Activated CD4-positive, alpha-beta T cell treated with anti-CD3 and anti-CD28 coated beads, Interleukin-2, amount 50 U/mL, for 16 hours (primary cell): ENCODE measurements around the gene HMG20A.

Experiments
- DNase-seq: peaks from one replicate; pipeline ENCODE4 v3.0.0-alpha.2; 2020

HMG20A gene

DNA sequence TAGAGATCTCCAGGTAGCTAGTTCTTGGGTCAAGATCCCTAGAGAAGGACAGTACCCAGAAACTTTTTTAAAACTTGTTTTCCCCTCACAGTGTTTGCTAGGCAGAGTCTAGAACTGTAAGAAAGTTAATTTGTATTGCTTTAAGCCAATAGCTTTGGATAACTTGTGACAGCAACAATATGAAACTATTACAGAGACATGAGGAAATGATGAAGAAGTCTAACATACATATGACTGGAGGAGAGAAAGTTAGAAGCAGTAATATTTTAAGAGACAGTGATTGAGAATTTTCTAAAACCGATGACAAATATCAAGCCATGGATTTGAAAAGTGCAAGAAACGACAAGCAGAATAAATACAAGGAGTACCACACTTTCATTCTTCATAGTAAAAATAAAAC lies 10.0 kb downstream of the HMG20A start:
- DNase-seq = peak; percentile 33

DNA sequence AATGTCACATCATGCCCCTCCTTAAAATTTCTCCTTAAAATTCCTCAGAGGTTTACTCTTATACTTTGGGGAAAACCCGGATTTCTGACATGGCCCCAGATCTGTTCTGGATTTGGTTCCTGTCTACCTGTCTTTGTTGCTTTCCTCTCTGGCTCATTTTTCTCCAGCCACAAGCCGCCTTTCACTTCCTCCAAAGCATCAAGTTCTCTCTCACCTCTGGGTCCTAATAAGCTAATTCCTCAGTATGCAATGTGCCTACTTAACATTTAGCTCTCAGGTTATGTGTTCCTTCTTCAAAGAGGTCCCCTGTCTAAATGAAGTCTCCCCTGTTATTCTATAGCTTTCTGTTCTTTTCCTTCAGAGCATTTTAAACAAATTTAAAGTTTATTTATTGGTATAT lies 16.1 kb downstream of the HMG20A start:
- no peak for DNase-seq

DNA sequence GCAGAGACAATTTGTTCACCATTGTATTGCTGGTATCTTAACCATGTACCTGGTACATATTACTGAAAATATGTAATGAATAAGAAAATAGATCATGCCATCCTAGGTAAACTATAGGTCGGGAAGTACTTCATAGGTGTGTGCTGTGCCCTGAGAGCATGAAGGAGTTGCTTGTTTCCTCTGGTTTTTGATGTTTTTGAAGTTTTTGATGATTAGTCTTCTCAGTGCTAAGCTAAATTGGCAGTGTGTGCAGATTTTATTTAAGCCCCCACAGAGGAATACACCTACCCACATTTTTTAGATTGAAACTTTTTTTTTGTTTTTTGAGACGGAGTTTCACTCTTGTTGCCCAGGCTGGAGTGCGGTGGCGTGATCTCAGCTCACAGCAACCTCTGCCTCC lies 16.6 kb downstream of the HMG20A start:
- DNase-seq = no peak

DNA sequence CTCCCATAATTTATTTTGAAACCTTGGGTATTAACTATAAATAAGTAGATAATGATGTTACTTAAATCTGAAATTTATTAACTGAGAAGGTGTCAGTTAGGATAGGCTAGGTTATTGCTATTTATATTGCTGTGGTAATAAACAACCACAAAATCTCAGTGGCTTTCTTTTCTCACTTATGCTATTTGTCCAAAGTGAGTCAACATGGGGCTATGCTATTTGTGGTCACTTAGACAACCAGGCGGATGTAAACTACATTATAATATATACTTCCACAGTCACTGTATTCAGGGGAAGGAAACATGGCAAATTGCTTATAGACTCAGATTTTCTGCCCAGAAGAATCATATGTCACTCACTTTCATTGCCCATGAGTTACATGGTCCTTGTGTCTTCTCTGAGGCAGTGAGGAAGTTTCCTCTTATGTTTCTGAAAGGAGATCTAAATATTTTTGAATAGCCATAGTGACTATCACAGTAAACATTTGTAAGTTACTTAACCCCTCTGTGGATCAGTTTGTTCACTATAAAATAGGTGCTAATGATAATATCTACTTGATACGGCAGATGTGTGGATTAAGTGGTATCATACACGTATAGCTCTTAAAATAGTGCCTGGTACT lies 19.8 kb downstream of the HMG20A start:
- DNase-seq = no peak

DNA sequence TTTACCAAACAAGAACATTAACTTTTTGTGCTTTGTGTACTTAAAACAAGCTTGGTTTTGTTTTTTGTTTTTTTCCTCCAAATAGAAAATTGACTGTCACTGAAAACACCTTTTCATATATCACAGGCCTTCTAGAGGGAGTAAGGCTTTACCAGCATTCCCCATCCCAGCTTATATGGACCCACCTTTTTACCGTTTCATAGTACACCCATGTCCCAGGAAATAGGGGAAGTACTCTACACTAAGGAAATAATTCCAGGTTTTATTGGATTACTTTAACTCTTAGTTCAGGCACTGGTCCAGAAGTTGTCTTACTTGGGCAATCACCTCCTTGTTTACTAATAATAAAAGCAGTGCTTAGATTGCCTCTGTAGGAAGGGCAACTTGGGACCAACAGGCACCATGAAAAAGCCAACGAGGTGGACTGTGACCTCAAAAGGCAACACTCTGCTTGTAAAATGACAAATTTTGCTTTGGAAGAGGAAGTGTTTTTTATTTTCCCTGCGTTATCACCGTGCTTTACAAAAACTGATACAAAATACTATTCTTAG lies 26.2 kb downstream of the HMG20A start:
- no peak for DNase-seq

DNA sequence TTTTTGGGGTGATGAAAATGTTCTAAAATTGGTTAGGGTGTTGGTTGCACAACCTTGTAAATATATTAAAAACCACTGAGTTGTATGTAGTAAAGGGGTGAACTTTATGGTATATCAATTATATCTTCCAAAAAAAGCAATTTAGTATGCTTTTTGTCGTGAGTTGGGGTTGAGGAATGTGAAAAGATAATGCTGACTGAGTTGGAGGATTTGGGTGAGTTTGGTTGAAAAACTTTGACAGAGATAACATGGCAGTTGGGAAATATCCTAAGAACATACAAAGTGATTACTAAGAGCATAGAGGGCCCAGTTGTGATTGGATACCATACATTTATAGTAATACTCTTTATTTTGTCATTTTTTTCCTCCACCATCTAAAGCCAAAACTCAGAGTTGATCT lies 33.6 kb downstream of the HMG20A start:
- no peak for DNase-seq

DNA sequence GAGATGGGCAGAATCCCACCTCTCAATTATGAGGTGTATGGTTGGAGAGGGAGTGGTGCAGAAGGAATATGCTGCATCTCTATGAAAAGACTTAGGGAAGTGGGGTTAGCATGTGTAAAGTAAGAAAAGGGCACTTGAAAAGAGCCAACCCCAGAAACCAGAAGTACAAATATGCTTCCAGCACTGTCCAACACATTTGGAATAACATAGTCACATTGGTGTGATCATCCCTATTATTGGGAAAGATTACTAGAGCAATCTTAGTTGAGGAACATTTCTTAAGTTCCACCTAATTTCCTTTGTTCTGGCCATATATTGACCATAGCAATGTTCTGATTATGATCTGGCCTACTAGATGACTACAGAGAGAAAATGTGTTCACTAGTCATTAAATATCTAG lies 34.3 kb downstream of the HMG20A start:
- DNase-seq = no peak

DNA sequence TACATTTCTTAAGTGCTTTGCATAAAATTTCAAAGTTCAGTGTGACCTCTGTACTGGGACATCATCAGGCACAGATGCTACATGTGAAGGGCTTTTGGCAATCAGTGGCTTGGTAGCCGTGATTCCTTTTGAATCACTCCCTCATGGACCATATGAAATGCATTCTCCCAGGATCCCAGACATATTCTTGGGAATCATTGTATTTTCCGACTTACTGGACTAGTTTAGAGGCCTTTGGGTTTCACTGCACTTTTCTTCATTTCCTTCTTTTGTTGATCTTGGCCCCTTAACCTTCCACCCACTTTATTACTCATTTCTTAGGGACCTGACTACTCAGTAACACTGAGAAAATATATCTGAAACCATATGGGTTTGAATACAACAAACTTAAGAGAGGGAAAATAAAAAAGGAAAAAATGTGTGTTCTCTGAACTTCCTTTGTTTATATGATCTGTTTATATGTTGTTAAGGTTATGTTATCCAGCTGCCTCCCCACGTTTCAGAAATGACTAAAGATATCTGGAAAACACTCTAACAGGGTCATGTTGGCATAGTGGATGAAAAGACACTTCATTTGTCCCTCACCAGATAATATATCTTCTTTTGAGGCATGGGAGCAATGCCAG lies 35.1 kb downstream of the HMG20A start:
- no peak for DNase-seq

DNA sequence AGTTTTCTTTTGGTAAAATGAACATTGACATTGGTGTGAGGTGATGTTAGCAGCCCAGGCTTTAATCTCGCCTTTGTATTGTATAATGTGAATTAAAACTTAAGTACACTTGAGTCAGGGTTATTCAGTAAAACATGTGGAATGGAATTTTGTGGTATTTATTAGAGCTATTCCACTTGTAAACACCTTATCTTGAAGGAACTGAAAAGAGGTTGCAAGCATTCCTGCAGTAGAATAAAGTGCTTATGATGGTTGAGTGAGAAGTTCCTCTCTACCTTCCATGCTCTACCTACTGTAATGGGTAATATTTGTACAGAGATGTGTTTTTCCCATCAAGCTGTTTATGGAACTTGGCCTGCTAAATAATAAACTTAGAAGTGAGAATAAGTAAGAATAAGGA lies 36.1 kb downstream of the HMG20A start:
- DNase-seq = no peak

DNA sequence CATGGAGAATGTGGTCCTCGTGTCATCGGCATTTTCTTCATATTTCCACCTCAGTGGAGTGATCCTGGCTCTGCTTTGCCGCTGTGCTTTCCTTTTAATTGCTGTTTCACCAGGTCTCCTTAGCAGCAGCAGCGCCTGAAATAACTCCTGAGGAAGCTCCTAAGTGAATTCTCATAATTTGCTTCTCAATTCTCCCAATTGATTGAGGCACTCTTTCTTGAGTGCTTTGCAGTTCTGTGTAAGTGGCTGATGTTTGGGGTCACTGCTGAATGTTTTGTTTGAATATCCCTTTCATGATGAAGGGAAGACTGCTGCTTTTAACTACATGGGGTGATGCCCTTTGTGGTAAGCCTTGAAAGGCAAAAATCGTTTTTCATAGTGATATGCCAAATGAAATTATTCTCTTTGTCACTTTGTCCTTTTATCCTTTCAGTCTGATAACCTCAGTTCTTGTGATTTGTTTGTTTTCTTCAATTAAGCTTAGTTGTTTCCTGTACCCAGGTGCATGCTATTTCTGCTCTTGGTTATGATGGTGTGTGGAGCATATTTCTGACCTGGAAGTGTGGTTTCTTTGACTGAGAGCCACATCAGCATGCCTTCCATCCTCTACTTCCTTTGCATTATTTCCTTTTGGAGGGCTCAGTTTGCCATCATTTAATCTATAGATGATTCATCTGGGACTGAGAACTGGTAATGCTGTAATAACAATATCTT lies 36.7 kb downstream of the HMG20A start:
- DNase-seq = peak; percentile 39

DNA sequence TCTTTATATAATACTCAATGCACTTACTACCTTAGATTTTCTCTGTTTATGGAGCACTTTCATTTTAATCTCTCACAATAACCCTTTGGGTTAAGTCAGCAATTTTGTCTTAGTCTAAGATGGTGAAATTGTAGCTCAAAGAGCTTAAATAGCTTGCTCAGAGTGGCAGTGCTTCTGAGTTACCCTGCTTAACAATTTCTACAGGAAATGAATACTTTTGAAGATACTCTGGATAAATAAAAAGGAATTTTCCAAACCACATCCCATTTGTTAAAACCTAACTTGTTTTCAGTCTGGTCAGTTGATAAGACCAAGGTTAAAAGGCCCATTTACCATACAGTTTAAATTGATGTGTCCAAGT lies 37.2 kb downstream of the HMG20A start:
- no peak for DNase-seq

DNA sequence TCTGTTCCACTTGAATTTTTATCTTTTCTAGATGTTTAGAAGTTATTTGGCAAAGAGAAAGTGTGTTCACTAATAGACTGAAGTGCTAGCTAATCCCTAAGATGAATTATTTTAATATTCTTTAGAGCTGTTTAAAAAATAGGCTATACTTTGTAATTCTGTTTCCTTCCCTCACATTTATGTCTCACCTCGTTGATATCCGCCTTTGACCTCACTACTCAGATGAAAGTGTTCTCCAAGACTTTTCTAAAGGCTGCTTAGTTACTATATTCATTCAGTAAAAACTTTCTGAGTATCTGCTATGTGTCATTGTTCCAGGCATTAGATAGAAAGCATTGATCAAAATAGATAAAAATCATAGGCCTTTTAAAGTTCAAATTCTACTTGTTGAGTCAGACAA lies 38.3 kb downstream of the HMG20A start:
- DNase-seq = no peak

DNA sequence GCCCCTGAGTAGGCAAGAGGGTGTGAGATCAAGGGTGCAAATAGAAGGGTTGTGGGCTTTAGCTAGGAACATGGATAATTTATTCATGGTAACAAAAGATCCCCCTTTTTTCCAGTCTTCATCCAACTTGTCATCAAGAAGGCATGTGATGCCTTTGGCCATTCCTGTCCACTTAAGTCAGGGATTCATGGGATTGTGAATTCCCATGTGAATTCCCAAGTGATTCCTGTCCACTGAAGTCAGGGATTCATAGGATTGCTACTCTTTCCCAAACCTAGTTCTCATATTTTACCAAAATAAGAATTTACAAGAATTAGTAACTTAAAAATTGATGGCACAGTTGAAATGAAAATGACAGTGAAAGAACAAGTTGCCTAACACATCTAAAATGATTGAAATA lies 40.8 kb downstream of the HMG20A start:
- no peak for DNase-seq

DNA sequence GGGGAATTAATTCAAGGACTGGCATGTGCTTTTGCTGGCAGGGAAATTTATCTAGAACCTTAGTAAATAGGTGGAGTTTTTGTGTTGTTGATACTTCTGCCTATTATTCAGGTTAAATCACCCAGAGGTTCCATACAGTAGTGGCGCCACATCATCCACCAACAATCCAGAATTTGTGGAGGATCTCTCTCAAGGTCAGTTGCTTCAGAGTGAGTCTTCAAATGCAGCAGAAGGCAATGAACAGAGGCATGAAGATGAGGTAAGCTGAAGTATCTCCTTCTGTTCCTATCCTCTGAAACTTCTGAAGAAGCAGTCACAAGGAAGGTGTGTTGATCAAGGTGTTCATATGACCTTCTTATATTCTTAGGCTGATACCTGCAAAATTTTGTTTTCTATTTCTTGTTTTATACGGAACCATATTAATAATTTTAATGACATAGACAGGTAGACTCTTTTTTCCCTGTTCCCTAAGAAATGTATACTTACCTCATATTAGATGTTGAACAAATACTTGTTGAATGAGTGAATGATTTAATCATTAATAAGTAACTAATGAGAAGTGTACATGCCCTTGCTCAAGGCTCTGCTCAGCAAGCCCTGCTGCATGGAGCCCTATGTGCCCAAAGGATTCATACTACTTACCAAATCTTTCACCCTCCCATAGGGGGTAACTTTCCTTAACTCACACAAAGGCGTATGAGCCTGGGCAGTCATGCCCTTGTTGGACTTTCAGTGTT lies 43.6 kb downstream of the HMG20A start:
- DNase-seq = no peak

DNA sequence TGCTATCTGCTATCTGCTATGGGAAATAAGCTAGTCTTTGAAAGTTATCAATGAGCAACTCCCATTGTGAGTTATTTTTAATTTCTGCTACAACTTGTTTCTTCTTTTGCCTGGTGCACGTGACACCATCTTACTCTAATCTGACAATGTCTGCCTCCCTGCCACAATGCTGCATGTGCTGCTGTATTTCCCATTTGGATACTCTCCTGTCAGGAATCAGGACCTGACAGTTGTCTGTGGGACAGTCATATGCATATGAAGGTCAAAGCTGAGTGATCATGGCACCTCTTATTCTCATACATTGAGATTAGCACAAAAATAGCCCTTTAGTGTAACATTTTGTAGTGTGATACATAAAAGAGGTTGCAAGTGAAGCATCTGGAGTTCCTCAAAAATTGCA lies 45.8 kb downstream of the HMG20A start:
- DNase-seq = no peak

DNA sequence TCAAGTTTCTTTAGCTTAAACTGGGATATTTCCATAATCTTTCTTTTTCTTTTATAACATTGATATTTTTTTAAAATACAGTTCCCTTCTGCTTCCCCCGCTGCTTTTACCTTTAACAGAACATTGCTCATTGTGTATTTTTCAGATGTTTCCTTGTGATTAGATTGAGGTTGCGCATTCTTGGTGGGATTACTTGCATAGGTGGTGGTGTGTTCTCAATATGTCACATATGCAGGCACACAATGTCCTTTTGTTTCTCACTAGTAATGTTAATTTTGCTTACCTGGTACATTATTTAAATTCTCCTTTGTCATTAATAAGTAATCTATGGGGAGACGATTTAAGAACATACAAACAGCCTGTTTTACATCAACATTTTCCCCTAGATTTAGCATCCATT lies 48.2 kb downstream of the HMG20A start:
- DNase-seq = no peak

DNA sequence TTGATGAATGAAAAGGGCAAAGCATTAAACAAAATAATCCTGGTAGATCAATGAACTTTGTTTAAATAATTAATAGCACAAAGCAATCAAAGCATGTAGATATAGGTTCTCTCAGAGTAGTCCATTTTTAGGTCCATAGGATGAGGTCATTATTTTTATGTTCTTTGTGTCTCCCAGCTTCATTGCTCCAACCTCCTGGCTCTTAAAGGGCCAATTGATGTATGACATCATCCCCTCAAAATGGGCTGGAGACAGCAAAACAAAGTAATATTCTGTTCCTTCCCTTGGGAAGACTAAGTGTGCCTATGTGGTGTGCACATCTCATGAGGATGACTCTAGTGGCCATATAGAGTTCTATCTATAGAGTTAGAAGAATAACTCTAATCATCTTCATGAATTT lies 49.5 kb downstream of the HMG20A start:
- DNase-seq = no peak

DNA sequence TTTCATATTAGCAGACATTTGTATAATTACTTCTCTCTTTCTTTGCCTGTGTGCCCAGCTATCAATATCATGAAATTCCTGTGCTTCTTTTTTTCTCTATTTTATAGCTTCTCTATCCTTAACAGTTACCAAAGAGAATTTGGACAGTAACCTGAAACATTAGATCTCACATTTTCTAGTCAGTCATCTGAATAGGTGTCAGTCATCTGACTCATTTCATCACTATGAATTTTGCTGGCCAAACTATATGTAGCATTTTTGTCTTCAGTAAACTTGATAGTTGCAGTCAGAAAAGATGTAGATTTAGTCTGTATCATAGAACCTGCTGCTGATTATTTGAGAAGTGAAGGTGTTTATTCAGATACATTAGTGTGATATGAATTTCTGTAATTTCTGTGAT lies 52.6 kb downstream of the HMG20A start:
- peak; percentile 21 for DNase-seq

DNA sequence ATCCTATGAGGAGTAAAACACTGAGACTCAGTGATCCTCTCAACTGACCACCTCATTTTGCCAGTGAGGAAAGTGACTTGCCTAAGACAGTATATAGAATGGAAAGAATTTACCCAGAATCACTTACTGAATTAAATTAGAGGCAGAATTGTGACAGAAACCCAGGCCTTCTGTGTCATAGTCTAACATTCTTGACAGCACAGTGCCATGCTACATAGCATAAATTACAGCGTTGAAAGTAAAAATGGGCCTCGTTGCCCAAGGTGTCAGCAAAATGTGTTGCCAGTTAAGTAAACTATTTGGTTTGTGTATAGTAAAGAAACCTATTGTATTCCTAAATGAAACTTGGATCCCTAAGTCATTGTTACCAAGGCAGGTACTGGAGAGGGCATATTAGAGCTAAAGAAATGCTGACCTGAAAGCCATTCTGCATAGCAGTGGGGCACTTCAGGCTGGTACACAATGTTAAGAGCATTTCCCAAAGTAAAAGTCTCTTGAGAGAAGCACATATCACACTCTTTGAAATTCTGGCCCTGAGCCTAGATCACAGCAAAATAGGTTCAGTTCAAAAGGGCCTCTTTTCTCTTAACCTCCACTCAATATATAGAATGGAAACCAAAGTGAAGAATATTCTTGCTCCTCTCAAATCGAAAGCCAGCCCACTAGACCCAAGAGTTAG lies 53.8 kb downstream of the HMG20A start:
- no peak for DNase-seq

DNA sequence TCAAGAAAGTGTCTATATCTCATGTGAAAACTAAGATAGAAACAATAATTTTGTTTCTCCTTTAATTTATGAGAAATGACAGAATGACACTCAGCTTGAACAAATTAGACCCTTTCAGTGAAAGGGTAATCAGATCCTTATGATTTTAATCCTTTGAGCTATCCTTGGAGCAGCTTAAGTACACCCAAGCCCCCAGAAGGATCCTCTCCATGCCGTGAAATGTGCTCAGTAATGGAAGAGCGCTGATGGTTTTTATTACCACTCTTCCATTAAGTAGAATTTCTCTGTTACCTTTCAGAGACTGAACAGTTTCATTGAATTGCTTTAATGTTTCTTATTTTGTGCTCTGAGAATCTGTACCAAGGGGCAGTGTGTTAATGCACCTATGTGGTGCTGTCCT lies 54.3 kb downstream of the HMG20A start:
- no peak for DNase-seq

DNA sequence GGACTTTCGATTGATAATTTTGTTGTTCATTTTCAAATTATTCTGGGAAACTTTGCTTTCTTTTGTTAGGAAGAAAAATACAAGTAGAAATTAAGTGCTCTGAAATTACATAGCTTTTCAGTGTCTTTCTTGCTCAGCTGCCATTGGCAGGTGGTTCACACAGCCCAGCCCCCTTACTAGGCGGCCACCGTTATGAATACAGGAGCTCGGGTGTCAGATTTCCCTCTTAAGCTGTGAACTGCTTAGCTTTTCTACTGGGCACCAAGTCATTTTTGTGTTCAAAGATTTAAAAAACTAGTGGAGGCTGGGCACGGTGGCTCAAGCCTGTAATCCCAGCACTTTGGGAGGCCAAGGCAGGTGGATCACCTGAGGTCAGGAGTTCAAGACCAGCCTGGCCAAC lies 55.2 kb downstream of the HMG20A start:
- DNase-seq = no peak

DNA sequence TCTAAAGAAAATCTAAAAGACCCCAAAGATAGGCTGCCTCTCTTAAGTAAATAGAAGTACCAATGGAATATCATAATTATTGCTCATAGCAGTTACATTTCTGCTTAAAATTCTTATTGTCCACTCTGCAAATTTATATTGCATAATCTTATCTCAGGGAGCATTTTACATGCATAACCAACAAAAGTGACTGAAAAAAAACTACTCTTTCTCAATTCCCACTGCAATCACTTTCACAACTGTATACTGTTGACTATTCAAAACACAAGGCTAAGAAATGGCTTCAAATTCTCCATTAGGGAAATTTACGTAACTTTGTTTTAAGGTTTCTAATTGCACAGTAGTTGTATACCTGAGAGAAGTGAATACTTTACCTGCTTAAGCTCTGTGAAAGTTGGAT lies 56.3 kb downstream of the HMG20A start:
- DNase-seq = no peak

DNA sequence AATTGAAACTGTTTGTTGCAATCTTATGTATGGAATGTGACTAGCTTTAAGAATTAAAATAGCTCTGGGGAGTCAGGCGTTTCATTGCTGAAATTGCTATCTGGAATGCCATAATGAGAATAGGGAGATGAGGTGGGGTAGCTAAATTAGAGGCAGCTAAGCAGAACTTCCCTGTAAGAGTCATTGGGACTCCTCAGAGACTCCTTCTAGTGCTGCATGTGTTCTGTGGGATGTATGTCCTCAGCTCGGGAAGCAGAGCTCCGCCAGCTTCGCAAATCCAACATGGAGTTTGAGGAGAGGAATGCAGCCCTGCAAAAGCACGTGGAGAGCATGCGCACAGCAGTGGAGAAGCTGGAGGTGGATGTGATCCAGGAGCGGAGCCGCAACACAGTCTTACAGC lies 57.4 kb downstream of the HMG20A start:
- no peak for DNase-seq
